Measurements from ENCODE around the gene GRID1.
"Not testable (repeated sequence)": the region's sequence is repeated elsewhere in the genome, so short reads cannot be mapped to it uniquely, and the experiment has no call there.

The GRID1 gene

GRCh38 chr10:86135191-86135590 lies 231.4 kb downstream of the GRID1 start:
- no peak for DNase-seq (ENCODE audit: low spot score)

DNA sequence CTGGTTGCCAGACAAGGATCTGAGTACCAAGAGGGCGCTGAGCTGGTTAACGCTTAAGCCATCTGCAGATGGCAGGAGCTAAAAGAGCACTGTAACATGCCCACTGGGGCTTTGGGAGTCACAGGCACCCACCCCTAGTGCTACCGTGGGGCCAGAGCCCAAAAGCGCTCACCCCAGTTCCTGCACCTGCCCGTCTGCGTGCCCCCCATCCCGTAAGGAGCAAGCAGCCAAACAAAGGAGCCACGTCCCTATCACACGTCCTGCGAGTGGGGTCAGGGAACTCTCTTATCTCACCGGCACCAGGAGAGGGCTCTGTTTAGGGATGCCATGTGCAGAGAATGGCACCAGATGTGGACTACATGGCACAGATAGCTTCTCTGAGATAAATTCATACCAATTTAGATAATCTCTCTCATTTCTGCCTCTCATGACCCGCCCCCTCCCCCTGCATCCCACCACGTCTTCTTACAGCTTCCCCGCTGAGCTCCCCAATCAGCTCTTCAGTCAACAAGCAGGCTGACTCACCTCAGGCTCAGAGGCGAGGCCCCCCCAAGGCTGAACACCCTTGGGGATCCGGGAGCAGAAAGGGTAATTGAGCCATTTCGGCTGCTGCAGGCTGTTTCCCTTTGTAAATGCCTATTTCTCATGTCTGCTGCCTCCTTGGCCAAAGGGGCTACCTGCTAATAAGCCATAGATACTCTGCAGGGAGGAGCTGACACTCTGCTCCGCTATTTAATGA lies 235.7 kb downstream of the GRID1 start:
- DNase-seq (ENCODE audit: low spot score): no peak

- DNase-seq (ENCODE audit: low spot score): no peak
These were observed 236.6 kb downstream of the GRID1 start for GRCh38 chr10:86130041-86130440.

- no peak for DNase-seq (ENCODE audit: low spot score)
These were observed 238.2 kb downstream of the GRID1 start for GRCh38 chr10:86128360-86128759.

- DNase-seq (ENCODE audit: low spot score): no peak
These were observed 239.2 kb downstream of the GRID1 start for GRCh38 chr10:86127274-86127819.

GRCh38 chr10:86124734-86125133 lies 241.9 kb downstream of the GRID1 start:
- DNase-seq (ENCODE audit: low spot score): no peak

GRCh38 chr10:86123715-86124114 lies 242.9 kb downstream of the GRID1 start:
- DNase-seq (ENCODE audit: low spot score): no peak

- DNase-seq (ENCODE audit: low spot score): no peak
These were observed 243.3 kb downstream of the GRID1 start for GRCh38 chr10:86123304-86123703.

GRCh38 chr10:86122646-86123045 lies 243.9 kb downstream of the GRID1 start:
- no peak for DNase-seq (ENCODE audit: low spot score)

DNA sequence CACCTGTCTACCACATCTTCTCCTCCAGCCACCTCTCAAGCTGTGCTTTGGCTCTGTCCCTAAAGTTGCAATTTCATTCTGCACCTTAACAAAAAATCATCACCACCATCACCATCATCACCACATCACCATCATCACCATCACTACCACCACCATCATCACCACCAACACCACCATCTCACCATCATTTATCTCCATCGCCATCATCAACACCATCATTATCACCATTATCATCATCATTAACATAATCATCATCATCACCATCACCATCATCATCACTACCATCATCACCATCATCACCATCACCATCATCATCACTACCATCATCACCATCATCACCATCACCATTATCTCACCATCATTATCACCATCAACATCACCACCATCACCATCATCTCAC lies 245.4 kb downstream of the GRID1 start:
- no peak for DNase-seq (ENCODE audit: low spot score)

DNA sequence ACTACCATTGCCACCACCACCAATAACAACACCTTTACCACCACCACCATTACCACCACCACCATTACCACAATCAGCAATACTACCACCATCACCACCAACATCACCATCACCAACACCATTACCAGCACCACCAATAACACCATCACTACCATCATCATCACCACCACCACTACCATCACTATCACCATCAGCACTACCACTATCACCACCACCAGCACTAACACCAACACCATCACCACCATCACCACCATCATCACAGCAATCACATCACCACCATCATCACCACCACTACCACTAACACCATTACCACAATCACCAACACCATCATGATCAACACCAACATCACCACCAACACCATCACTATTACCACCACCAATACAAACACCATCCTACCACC lies 249.5 kb downstream of the GRID1 start:
- no peak for DNase-seq (ENCODE audit: low spot score)

GRCh38 chr10:86113983-86114382 lies 252.6 kb downstream of the GRID1 start:
- DNase-seq (ENCODE audit: low spot score): no peak

DNA sequence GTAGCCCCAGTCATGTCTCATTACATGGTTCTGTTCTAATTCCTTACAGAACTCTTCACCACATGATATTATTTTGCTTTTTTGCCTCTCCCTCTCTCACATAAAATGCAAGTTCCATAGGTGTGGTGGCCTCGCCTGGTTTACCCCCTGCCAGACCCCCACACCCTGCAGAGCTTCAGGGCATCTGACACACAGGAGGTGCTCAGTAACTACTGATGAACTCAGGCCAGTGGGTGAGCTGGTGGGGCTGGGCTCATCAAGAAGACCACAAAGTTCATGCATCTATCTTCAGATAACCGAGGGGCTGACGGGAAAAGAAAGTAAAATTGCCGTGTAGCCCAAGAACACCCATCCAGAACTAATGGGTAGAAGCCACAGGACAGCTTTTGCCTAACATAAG lies 253.1 kb downstream of the GRID1 start:
- DNase-seq (ENCODE audit: low spot score): no peak

- no peak for DNase-seq (ENCODE audit: low spot score)
These were observed 253.6 kb downstream of the GRID1 start for GRCh38 chr10:86113044-86113443.

DNA sequence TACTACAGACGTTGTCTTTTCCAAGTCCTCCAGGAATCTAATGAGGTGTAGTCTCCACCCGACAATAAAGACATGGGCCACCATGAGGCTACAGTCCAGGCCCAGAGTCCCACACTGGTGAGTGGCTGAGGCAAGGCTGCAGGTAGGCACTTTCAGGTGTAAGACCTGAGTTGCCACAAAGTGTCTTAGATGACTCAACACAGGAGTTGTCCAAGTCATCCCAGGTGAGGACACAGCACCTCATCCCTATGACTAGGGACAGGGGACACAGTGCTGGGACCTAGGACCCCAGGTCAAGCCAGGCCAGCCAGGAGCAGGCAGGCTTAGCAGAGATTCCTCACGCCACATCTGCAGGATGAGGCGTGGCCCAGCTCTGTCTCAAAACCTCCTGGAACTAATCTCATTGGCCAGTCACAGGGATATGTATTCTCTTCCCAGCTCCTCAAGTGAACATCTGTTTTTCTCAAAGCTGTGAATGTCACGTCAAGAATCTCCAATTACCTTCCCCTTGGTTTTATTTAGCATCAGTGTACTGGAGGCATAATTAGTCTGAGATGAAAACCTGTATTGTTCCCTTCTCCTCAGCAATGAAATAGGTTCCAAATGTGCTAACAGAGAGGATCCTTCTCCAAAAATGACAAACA lies 254.6 kb downstream of the GRID1 start:
- no peak for DNase-seq (ENCODE audit: low spot score)

DNA sequence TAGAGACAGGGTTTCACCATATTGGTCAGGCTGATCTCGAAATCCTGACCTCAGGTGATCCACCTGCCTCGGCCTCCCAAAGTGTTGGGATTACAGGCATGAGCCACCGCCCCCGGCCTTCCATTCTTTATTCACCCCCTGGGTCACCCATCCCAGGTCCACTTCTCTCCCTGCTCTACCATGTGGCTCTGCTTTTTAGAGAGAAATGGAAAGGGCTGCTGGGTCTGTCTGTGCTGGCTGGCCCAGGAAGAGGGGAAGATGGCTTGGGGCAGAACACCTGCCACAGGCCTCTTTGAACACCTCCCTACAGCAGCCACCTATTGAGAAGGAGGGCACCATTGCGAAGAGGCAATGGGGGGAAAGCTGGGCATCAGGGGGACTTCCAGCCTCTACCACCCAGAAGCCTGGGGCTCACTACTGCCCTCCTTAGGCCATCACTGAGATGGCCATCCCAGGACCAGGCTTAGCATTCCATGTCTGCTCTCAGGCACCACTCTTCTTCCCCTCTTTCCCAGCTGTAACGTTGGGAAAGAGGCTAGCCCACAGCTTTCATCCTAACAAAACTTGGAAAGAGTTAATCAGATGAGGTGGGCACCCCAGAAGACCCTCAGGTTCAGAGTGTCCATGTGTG lies 256.3 kb downstream of the GRID1 start:
- no peak for DNase-seq (ENCODE audit: low spot score)

DNA sequence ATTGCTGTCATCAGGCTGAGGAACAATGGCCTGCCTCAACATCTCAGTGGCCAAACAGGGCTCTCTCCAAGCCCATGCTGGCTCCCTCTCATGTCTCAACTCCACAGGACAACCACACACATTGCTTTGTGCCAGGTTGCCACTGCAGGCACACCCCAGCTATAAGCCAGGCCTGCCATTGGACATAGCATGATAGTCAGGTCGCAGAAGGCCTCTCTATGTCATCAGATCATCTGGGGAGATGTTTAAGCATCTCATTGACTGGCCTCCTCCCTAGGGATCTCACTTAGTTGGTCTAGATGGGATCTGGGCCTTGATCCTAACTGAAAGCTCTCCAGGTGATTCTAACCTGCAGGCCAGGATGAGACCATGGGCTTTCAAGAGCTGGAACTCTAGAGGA lies 257.2 kb downstream of the GRID1 start:
- no peak for DNase-seq (ENCODE audit: low spot score)

DNA sequence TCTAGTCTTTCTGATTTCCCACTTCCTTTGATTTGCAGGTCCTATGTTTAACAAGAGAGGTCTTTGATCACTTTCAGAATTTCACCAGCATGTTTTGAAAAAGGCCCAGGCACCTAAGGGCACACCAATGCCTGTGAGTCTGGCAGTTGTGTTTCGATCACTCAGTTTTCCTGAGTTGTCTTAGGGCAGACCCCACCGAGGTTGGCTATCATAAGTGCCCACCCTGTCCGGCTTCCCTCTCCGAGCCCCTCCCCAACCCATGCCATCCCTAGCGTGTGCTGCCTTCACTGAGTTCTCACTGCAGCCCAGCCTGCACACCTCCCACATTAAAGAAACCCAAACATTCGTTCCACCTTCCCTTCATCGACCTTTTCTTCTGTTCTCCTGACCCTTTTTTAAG lies 257.9 kb downstream of the GRID1 start:
- DNase-seq (ENCODE audit: low spot score): no peak

- not testable (repeated sequence) for DNase-seq (ENCODE audit: low spot score)
These were observed 258.8 kb downstream of the GRID1 start for GRCh38 chr10:86107611-86108310.

DNA sequence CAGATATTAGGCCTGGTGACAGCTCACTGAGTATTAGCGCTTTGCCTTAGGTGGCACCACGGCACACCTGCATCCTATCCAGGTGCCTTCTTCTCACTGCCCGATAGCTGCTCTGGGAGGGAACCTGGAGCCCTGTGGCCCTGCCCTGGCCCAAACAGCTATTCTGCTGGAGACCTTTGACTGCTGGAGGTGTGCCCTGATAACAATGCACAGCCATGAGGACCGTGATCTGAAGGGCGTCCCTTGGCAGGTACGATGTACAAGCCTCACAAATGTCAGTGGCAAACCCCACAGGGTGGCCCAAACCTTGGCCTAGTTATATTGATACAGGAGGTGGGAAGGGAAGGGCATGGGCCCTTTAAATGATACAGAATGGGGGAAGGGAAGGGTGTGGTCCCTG lies 259.5 kb downstream of the GRID1 start:
- DNase-seq (ENCODE audit: low spot score): no peak

- DNase-seq (ENCODE audit: low spot score): no peak
These were observed 260.0 kb downstream of the GRID1 start for GRCh38 chr10:86106616-86107015.

DNA sequence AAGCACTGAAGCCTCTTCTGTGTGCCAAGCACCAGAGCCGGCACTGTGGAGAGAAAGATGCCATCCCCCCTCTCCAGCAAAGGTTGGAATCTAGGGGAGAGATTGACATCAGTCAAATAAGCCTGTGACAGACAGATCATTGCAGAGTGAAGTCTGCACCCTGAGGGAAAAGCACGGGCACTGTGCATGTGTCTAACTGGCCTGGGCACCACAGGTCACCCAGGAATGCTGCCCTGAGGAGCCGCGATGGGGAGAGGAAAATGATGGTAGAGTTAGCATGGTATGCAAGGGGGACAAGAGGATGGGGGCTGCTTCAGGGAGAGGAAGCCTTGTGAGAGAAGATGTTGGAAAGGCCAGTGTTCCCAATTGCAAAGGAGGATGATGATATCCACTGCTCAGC lies 261.0 kb downstream of the GRID1 start:
- no peak for DNase-seq (ENCODE audit: low spot score)

DNA sequence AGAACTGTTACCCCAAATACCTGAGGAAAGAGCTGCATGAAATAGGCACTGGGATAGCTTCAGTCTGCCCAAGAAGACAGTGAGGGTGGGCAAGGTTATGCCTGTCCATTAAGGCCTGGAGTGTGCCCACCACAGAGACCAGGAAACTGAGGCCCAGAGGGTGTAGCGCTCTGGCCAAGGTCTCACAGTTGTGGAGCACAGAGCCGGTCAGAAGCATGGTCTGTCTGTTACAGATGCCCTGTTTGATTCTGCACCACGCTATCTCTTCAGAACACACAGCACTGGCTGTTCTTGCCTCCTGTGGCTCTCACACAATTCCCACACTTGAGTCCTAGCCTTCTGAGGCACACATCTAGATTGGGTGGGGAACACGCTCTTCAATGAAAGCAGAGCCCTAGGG lies 261.4 kb downstream of the GRID1 start:
- no peak for DNase-seq (ENCODE audit: low spot score)

All from HuH-7.5 (cell line).